Ishikawa (cell line): Measurements from ENCODE around the gene ZNF536.

Experiments used
- CEBPB ChIP-seq: IDR thresholded peaks from 2 replicates; pipeline ENCODE4 v1.6.1; 2012
- CREB1 ChIP-seq: IDR thresholded peaks from 2 replicates; pipeline ENCODE4 v1.6.1; 2012; ENCODE audit warnings: low read depth
- EGR1 ChIP-seq: IDR thresholded peaks from 2 replicates; pipeline ENCODE4 v1.6.1; 2012
- EP300 ChIP-seq: IDR thresholded peaks from 2 replicates; pipeline ENCODE4 v1.6.1; 2012; ENCODE audit warnings: borderline replicate concordance
- FOXM1 ChIP-seq: IDR thresholded peaks from 2 replicates; pipeline ENCODE4 v1.6.1; 2012; ENCODE audit warnings: low read depth, borderline replicate concordance
- MAX ChIP-seq: IDR thresholded peaks from 2 replicates; pipeline ENCODE4 v1.6.1; 2012
- NFIC ChIP-seq: IDR thresholded peaks from 2 replicates; pipeline ENCODE4 v1.6.1; 2012
- RAD21 ChIP-seq: IDR thresholded peaks from 2 replicates; pipeline ENCODE4 v1.6.1; 2012; ENCODE audit warnings: low read depth
- TAF1 ChIP-seq: IDR thresholded peaks from 2 replicates; pipeline ENCODE4 v1.6.1; 2012; ENCODE audit warnings: low read depth, mild to moderate bottlenecking
- TCF12 ChIP-seq: IDR thresholded peaks from 2 replicates; pipeline ENCODE4 v1.6.1; 2012; ENCODE audit warnings: low read depth
- TEAD4 ChIP-seq: IDR thresholded peaks from 2 replicates; pipeline ENCODE4 v1.6.1; 2012
- YY1 ChIP-seq: IDR thresholded peaks from 2 replicates; pipeline ENCODE4 v1.6.1; 2012; ENCODE audit warnings: low read depth
- ZBTB7A ChIP-seq: IDR thresholded peaks from 2 replicates; pipeline ENCODE4 v1.6.1; 2012; ENCODE audit warnings: low read depth
- TF ChIP-seq, protein P1 (sequence below): IDR thresholded peaks from 2 replicates; pipeline ENCODE4 v1.6.1; 2012; ENCODE audit warnings: low read depth, mild to moderate bottlenecking
- TF ChIP-seq, protein P2 (sequence below): IDR thresholded peaks from 2 replicates; pipeline ENCODE4 v1.6.1; 2012

Gene ZNF536

DNA sequence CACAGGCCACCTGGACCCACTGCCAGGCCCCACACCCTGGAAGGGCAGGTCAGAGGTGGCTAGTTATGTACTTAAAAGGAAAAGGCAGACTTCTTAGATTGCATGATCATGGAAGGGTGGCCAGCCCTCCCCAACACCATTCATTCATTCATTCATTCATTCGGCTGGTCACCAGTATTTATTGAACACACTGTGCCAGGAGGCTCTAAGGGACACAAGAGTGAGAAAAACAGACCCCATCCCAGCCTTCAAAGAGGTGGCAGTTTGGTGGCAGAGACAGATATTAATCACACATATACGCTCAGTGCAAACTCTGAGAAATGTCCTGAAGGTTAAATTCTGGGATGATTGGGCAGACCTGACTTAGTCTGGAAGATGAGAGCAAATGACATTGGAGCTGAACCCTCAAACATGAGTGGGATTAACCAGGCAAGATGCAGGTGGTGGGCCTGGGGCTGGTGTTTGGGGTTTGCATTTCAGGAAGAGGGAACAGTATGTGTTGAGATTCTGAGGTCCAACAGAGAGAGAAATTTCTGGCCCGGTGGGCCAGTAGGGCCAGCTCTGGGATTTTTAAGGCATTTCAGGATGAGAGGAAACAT is 147.5 kb downstream of the ZNF536 start:
- TF ChIP-seq TAF1 = no peak
- no peak for TF ChIP-seq ZBTB7A
- no peak for TF ChIP-seq TCF12
- no peak for TF ChIP-seq EP300
- no peak for TF ChIP-seq TEAD4
- TF ChIP-seq FOXM1 = no peak
- TF ChIP-seq MAX = no peak
- TF ChIP-seq, protein P1, sequence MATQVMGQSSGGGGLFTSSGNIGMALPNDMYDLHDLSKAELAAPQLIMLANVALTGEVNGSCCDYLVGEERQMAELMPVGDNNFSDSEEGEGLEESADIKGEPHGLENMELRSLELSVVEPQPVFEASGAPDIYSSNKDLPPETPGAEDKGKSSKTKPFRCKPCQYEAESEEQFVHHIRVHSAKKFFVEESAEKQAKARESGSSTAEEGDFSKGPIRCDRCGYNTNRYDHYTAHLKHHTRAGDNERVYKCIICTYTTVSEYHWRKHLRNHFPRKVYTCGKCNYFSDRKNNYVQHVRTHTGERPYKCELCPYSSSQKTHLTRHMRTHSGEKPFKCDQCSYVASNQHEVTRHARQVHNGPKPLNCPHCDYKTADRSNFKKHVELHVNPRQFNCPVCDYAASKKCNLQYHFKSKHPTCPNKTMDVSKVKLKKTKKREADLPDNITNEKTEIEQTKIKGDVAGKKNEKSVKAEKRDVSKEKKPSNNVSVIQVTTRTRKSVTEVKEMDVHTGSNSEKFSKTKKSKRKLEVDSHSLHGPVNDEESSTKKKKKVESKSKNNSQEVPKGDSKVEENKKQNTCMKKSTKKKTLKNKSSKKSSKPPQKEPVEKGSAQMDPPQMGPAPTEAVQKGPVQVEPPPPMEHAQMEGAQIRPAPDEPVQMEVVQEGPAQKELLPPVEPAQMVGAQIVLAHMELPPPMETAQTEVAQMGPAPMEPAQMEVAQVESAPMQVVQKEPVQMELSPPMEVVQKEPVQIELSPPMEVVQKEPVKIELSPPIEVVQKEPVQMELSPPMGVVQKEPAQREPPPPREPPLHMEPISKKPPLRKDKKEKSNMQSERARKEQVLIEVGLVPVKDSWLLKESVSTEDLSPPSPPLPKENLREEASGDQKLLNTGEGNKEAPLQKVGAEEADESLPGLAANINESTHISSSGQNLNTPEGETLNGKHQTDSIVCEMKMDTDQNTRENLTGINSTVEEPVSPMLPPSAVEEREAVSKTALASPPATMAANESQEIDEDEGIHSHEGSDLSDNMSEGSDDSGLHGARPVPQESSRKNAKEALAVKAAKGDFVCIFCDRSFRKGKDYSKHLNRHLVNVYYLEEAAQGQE = no peak
- TF ChIP-seq EGR1 = no peak
- TF ChIP-seq RAD21 = no peak
- no peak for TF ChIP-seq YY1

GRCh38 chr19:30520735-30521479 is 148.7 kb downstream of the ZNF536 start:
- TF ChIP-seq EGR1 = no peak
- no peak for TF ChIP-seq RAD21

- no peak for TF ChIP-seq TEAD4
- TF ChIP-seq, protein P2, sequence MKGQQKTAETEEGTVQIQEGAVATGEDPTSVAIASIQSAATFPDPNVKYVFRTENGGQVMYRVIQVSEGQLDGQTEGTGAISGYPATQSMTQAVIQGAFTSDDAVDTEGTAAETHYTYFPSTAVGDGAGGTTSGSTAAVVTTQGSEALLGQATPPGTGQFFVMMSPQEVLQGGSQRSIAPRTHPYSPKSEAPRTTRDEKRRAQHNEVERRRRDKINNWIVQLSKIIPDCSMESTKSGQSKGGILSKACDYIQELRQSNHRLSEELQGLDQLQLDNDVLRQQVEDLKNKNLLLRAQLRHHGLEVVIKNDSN = no peak
- no peak for TF ChIP-seq FOXM1
- no peak for TF ChIP-seq ZBTB7A
- no peak for TF ChIP-seq TAF1
- no peak for TF ChIP-seq CEBPB
- TF ChIP-seq MAX = no peak
- TF ChIP-seq EP300 = no peak
- TF ChIP-seq NFIC = no peak
- TF ChIP-seq YY1 = no peak
- TF ChIP-seq, protein P1 = no peak
- no peak for TF ChIP-seq TCF12
- TF ChIP-seq RAD21 = no peak
- TF ChIP-seq EGR1 = no peak
- TF ChIP-seq CREB1 = no peak
Measured at GRCh38 chr19:30521937-30522336, 149.8 kb downstream of the ZNF536 start.

- no peak for TF ChIP-seq EGR1
- TF ChIP-seq MAX = no peak
- TF ChIP-seq TEAD4 = no peak
- no peak for TF ChIP-seq YY1
- TF ChIP-seq EP300 = no peak
- TF ChIP-seq NFIC = no peak
- TF ChIP-seq TAF1 = no peak
- TF ChIP-seq, protein P2 = no peak
- no peak for TF ChIP-seq CREB1
- no peak for TF ChIP-seq RAD21
Measured at GRCh38 chr19:30522341-30522740, 150.2 kb downstream of the ZNF536 start.

GRCh38 chr19:30523791-30524190 is 151.6 kb downstream of the ZNF536 start:
- no peak for TF ChIP-seq CEBPB

GRCh38 chr19:30525383-30525782 is 153.2 kb downstream of the ZNF536 start:
- no peak for TF ChIP-seq EP300
- no peak for TF ChIP-seq CEBPB
- no peak for TF ChIP-seq TEAD4
- no peak for TF ChIP-seq RAD21
- TF ChIP-seq, protein P2 = no peak
- TF ChIP-seq, protein P1 = no peak
- no peak for TF ChIP-seq YY1
- no peak for TF ChIP-seq EGR1
- TF ChIP-seq ZBTB7A = no peak
